ENCODE results near the gene LY9.

LY9 gene

GRCh38 chr1:160813215-160813614 lies 17.2 kb downstream of the LY9 start:
- in situ Hi-C loops (cut with HindIII; ENCODE audit: low pct_ligation_motif_present, low sequenced_read_pairs), result no loop called here
- DNase-seq, result no peak

DNA sequence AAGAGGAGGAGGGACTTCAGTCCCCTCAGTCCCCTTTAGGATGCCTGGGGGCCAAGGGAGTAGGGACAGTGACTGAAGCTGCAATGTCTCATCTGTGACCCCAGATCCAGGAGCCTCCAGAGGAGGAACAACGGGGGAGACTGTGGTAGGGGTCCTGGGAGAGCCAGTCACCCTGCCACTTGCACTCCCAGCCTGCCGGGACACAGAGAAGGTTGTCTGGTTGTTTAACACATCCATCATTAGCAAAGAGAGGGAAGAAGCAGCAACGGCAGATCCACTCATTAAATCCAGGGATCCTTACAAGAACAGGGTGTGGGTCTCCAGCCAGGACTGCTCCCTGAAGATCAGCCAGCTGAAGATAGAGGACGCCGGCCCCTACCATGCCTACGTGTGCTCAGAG lies 18.3 kb downstream of the LY9 start:
- in situ Hi-C loops (cut with HindIII; ENCODE audit: low pct_ligation_motif_present, low sequenced_read_pairs), result no loop called here
- H3K27me3 ChIP-seq (replicated peaks), result no peaks in the 10 kb centered on the region
- TF ChIP-seq, protein P1, sequence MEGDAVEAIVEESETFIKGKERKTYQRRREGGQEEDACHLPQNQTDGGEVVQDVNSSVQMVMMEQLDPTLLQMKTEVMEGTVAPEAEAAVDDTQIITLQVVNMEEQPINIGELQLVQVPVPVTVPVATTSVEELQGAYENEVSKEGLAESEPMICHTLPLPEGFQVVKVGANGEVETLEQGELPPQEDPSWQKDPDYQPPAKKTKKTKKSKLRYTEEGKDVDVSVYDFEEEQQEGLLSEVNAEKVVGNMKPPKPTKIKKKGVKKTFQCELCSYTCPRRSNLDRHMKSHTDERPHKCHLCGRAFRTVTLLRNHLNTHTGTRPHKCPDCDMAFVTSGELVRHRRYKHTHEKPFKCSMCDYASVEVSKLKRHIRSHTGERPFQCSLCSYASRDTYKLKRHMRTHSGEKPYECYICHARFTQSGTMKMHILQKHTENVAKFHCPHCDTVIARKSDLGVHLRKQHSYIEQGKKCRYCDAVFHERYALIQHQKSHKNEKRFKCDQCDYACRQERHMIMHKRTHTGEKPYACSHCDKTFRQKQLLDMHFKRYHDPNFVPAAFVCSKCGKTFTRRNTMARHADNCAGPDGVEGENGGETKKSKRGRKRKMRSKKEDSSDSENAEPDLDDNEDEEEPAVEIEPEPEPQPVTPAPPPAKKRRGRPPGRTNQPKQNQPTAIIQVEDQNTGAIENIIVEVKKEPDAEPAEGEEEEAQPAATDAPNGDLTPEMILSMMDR (IDR thresholded peaks at IDR 0.05; ENCODE audit: low read depth, low read length, missing control alignments), result no peak
- H3K27ac ChIP-seq, result no peak overlapping the region
- H3K4me3 ChIP-seq (ENCODE audit: low read depth, low read length), result no peak overlapping the region
- DNase-seq, result no peak
- no peaks in the 10 kb centered on the region for H3K36me3 ChIP-seq (replicated peaks)

More at GRCh38 chr1:160813215-160813614, 17.2 kb downstream of the LY9 start:
- Histone ChIP-seq H3K36me3 (replicated peaks) (no peaks in the 10 kb centered on the region), H3K27ac (no peak overlapping the region), H3K27me3 (replicated peaks) (no peaks in the 10 kb centered on the region), H3K4me3 (ENCODE audit: low read depth, low read length) (no peak overlapping the region)
- TF ChIP-seq, protein P1 (IDR thresholded peaks at IDR 0.05; ENCODE audit: low read depth, low read length, missing control alignments), result no peak

- Histone ChIP-seq H3K27ac (no peak overlapping the region), H3K4me3 (ENCODE audit: low read depth, low read length) (no peak overlapping the region), H3K36me3 (replicated peaks) (no peaks in the 10 kb centered on the region), H3K27me3 (replicated peaks) (no peaks in the 10 kb centered on the region)
- DNase-seq, result no peak
- TF ChIP-seq, protein P1 (IDR thresholded peaks at IDR 0.05; ENCODE audit: low read depth, low read length, missing control alignments), result no peak
- in situ Hi-C loops (cut with HindIII; ENCODE audit: low pct_ligation_motif_present, low sequenced_read_pairs), result no loop called here
Measured at GRCh38 chr1:160814856-160815255, 18.9 kb downstream of the LY9 start.

- Histone ChIP-seq H3K27ac (no peak overlapping the region), H3K36me3 (replicated peaks) (no peaks in the 10 kb centered on the region), H3K4me3 (ENCODE audit: low read depth, low read length) (no peak overlapping the region), H3K27me3 (replicated peaks) (no peaks in the 10 kb centered on the region)
- DNase-seq, result no peak
- in situ Hi-C loops (cut with HindIII; ENCODE audit: low pct_ligation_motif_present, low sequenced_read_pairs), result no loop called here
- TF ChIP-seq, protein P1 (IDR thresholded peaks at IDR 0.05; ENCODE audit: low read depth, low read length, missing control alignments), result no peak
Measured at GRCh38 chr1:160818207-160818937, 22.4 kb downstream of the LY9 start.

DNA sequence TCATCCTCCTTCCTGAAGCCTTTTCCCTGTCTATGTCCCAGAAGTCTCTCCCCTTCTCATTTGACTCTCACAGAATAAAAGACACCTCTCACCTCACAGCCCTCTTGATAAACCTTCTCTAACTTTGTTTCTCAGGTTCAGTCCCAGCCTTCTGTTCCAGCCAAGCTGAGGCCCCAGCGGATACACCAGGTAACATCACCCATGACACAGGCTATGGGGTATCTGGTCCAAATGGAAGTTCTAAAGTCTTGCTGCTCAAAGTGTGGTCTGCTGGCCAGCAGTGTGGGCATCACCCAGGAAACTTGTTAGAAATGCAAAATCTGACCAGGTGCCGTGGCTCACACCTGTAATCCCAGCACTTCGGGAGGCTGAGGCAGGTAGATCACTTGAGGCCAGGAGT lies 23.2 kb downstream of the LY9 start:
- TF ChIP-seq, protein P1 (IDR thresholded peaks at IDR 0.05; ENCODE audit: low read depth, low read length, missing control alignments), result no peak
- no peak overlapping the region for H3K27ac ChIP-seq
- no peak for DNase-seq
- no peaks in the 10 kb centered on the region for H3K36me3 ChIP-seq (replicated peaks)
- H3K27me3 ChIP-seq (replicated peaks), result no peaks in the 10 kb centered on the region
- H3K4me3 ChIP-seq (ENCODE audit: low read depth, low read length), result no peak overlapping the region
- in situ Hi-C loops (cut with HindIII; ENCODE audit: low pct_ligation_motif_present, low sequenced_read_pairs), result no loop called here

DNA sequence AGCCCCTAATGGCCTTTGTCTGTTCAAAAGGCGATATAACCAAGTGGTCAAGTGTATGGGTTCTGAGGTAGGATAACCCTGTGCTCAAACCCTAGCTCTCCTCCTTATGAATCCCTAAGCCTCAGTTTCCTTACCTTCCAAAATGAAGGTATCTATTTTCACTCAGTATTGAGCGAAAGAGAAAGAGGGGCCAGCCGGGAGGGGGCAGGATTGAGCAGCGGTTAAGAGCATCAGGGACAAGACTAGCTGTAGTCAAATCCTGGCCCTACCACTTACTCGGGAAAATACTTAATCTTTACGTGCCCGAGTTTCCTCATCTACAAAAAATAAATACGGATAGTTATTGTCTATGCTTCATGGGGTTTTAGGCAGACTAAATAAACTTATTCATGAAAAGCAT lies 25.7 kb downstream of the LY9 start:
- Histone ChIP-seq H3K27me3 (replicated peaks) (no peaks in the 10 kb centered on the region), H3K4me3 (ENCODE audit: low read depth, low read length) (no peak overlapping the region), H3K27ac (no peak overlapping the region), H3K36me3 (replicated peaks) (no peaks in the 10 kb centered on the region)
- in situ Hi-C loops (cut with HindIII; ENCODE audit: low pct_ligation_motif_present, low sequenced_read_pairs), result no loop called here
- DNase-seq, result no peak
- TF ChIP-seq, protein P1 (IDR thresholded peaks at IDR 0.05; ENCODE audit: low read depth, low read length, missing control alignments), result no peak

All from brain microvascular endothelial cell (primary cell).